GDM1 (cell line): ENCODE measurements around the gene RTL3.
"Not testable (repeated sequence)": the region's sequence is repeated elsewhere in the genome, so short reads cannot be mapped to it uniquely, and the experiment has no call there.

ENCODE experiments used
- DNase-seq: peaks from one replicate; lab custom pipeline; 2025; lab: John Stamatoyannopoulos, UW

RTL3 gene

DNA sequence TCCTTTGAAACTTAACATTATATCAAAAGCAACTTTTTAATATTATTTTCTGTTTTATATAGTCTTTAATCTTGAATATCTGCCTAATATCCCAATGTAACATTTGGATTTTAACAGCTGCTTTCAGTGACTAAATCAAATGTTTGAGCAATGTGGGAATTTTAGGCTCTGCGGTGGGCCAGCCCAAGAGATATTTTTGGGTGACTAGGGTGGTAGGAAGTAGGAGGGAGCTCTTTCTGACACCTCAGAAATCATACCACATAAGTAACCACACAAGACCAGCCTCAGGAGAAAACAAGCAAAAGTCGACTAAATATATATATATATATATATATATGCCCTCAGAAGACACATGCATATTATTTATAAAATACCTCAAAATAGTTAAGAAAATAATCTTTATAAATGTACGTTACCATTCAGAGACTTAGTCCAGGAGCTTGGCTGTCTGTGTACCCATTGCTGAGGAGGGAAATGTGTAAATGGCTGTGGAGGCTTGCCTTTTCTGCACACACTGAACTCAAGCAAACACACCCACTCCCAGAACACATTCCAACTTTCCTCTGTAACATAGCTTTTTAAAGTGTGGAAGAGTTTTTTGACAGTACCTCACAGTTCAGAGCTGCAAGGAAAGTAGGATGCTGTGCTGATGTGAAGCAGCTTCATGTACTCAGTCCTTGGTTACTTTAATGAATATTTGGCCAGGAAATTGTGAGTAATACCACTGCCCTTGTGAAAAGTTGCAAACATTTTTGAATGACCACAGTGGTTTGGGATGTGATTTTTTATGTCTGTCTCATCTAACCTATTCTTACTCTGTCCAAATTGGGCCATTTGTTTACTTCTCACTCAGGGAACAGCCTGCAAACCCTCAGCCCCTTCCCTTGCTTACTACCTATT is at the start of gene RTL3:
RTL3 (minus strand) TSS at position 484 of the 900 bp plus-strand sequence. CDS start 908 bp downstream, outside the sequence.
- DNase-seq = no peak

GRCh38 chrX:78708816-78709215 is 49.7 kb upstream of the RTL3 start:
- no peak for DNase-seq

- peak; percentile 62 for DNase-seq
These were observed 49.1 kb upstream of the RTL3 start for GRCh38 chrX:78708262-78708661.

GRCh38 chrX:78706071-78706470 is 46.9 kb upstream of the RTL3 start:
- no peak for DNase-seq

DNA sequence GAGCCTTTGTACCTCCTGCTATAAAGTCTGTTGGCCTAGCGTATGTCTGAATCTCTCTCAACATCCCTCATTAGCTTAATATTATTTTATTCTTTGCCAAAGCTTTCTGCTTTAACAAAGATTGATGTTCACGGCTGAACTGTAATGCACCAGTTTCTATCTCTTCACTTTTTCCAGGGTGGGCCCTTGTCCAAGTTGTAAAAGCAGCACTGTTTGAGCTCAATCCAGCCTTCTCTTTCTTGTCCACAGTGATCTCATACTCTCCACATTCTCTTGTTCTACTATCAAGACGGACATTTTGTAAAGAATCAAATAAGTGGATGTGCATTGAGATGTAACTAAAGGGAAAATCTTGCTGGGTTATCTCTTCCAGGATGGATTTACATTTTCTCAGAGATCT is 34.4 kb upstream of the RTL3 start:
- DNase-seq = no peak

DNA sequence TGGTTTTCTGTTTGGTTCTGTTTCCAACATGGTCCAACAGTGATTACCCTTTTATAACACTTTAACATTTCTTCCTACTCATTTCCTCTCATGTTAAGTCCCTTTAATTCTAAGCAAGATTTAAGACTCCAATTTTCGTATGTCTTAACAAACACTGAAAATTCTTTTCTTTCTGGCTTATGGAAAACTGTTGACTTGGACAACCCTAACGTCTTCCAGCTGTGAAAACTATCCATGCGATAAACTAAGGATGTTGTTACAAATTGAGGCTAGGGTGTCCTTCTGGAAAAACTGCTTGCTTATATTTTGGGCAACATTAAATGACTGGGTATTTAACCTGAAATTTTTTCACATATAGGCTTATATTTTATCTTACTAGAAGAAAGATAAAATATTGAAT is 33.9 kb upstream of the RTL3 start:
- no peak for DNase-seq

DNA sequence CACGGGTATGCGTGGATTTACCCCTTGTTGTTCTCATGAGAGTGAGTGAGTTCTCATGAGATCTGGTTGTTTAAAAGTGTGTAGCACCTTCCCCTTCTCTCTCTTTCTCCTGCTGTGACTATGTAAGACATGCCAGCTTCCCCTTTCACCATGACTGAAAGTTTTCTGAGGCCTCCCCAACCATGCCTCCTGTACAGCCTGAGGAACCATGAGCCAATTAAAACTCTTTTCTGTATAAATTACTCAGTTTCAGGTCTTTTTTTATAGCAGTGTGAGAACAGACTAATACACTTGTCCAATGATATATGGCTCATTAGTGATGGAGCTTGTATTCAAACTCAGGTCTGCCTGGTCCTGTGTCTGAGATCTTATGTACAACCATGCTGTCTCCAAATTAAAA is 28.5 kb upstream of the RTL3 start:
- DNase-seq = peak; percentile 14

DNA sequence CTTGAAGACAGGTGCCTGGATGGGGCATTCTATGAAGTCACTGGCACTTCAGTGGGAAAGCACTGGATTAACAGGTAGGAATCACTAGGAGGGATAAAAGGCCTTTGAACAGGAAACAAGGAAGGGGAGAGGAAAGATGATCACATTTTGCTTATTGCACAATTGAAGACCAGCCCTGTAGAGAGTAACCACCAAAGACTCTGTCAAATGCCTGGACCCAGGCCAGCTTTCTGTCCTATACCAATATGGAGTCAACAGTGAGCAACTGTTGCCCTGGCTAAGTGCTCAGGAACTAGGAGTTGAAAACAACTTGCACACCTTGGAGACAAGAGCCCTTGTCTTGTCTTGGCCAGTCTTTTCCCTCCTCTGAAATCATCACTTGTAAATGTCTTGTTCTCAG is 14.1 kb upstream of the RTL3 start:
- no peak for DNase-seq

- no peak for DNase-seq
These were observed 6.2 kb upstream of the RTL3 start for GRCh38 chrX:78665342-78665741.

DNA sequence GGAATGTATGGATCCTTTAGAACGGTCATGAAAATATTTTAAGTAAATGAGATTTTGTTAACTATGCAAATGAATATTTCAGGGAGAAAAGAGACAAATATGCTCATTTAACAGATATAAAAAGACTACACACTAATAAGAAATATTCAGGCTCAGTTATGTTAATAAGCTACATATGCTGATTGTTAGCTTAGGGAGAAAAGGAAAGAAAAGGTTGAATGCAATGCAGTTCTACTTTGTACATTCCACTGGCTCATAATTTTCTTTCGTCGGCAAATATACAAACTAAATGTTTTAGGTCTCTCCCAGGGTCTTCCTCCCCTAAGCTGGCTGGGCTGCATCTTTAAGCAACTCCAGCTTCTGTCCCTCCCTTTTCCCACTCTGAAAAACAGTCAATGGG is 2.7 kb upstream of the RTL3 start:
- DNase-seq = no peak

- no peak for DNase-seq
These were observed 827 bp upstream of the RTL3 start for GRCh38 chrX:78659955-78660354.

GRCh38 chrX:78658414-78658813 is 714 bp downstream of the RTL3 start:
- DNase-seq = peak; percentile 10

DNA sequence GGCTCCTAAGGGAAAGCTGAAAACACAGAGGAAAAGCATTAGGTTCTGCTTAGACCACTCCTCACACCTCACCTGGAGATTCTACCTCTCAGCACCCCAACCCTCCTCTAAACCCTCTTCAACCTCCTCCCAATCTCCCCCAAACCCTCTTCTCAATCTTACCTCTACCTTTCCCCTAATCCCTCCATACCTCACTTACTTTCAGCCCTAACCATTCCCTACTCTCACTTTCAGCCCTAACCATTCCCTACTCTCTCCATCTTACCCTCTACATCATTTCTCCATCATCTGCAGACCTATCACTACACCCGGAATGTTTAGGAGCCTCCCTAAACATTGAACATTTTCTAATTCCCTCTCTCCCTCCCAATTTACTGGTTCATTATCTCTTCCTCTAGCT is 3.5 kb downstream of the RTL3 start:
- DNase-seq = no peak

- peak; percentile 76 for DNase-seq
These were observed 5.9 kb downstream of the RTL3 start for GRCh38 chrX:78653118-78653822.

DNA sequence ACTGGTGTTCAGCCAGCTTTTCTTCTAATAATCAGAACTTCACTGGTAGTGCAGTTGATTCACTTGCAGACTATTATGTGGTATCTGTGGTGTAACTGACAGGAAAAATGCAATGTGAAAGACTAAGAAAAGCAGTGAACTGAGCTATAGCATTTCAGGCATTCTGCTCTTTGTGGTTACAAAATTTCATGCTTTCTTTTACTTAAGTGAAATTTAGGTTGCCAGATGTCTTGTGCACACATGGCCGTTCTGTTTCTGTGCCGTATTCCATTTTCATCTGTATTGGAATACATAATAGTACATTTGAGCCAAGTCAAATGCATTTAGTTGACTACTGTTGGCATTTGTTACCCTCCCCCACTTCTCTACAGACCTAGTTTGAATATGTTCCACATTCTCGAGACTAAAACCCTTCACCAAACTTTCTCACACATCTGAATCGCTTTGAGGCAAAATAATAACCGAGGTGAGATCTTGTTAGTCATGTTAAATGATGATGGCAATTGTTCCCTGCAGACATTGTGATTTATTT is 8.2 kb downstream of the RTL3 start:
- peak; percentile 65 for DNase-seq

GRCh38 chrX:78643874-78644273 is 15.3 kb downstream of the RTL3 start:
- DNase-seq = no peak

GRCh38 chrX:78643096-78643495 is 16.0 kb downstream of the RTL3 start:
- DNase-seq = no peak

GRCh38 chrX:78636096-78636495 is 23.0 kb downstream of the RTL3 start:
- not testable (repeated sequence) for DNase-seq

DNA sequence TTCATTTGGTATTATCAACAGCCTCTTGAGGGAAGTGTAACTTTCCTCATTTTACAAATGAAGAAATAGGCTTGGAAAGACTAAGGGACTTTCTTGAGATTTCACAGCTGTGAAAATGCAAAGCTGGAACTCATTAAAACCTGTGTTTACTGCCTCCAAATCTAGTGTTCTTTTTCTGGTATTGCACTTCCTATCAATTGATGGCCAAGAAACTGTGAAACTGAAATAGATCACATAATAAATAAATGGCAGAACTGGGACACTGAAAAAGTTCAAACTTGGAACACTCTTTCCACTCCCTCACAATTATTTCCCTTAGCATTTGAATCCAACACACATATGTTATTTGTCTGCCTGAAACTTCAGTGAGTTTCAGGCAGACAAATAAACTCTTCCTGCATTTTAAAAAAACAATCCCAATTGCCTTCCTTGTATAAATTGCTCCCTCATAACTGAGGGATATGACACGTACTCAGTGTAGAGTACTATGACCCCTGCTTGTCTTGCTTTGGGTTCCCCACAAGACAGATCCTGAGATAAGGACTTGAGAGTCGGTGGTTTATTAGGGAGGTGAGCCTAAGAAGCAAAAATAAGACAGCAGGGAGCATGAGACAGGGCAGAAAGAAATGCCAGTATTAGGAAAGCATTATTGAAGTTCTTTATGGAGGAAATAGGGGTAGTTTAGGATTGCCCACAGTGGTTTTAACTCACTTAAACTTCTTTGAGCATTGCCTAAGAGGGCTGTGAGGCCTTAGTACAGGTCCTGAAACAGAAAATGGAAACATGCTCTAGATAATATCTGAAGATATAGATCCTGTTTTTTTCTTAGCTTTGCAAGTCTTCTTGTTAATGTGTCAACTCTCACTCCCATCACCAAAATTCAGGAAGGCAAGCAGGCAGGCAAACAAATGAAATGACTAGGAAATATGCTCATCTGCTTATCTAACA is 33.9 kb downstream of the RTL3 start:
- DNase-seq = peak; percentile 15

DNA sequence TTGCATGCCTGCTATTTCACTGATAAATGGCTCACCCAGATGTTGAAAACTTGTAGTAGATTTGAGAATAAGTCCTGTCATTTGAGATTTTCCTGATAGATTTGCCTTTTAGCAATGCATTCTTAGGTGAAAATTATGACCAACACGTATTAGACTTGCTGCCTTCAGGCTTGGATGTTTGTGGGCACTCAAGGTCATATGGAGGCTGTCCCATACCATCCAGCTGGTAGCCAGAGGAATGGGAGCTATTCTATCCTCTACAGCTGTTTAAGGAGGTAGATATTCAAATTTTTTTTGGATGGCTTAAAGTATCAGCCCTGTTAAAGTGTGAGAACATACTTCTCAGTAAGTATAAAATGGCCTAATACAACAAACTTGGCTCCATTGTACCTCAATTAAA is 34.7 kb downstream of the RTL3 start:
- DNase-seq = no peak

GRCh38 chrX:78622831-78623230 is 36.3 kb downstream of the RTL3 start:
- no peak for DNase-seq

DNA sequence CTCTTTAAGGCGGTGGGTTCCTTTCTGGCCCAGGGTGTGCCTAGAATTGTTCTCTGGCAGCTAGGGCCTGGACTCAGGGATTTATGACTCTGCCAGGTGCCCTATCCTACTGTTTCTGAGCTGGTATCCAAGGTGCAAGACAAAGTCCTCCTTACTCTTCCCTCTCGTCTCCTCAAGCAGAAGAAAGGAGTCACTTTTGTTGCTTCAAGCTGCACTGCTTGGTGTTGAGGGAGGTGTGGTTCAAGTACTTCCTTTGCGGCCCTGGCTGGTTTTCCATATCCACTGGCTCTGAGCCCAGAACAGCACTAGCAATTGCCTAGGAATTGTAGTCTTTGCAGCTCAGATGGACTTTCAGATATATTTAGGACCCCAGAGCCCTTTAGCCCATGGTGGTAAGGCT is 39.3 kb downstream of the RTL3 start:
- no peak for DNase-seq
